Kidney (tissue), 14 donors: ENCODE measurements around the gene C11orf68. TPM values are rescaled to one million over a fixed set of nuclear protein-coding genes. Genes with fewer than 3 reads are reported as not detected.

Experiments
- DNase-seq, 5 donors: peaks; one replicate each; pipeline ENCODE4 v3.0.0-alpha.2; 2013 to 2020
- FAIRE-seq: peaks from 2 replicates; lab custom pipeline; 2012; peaks lifted over from hg19 to GRCh38; lab: Jason Lieb, UNC
- H3K27ac ChIP-seq, 2 donors: one replicate each; pipeline ENCODE4 v1.7.0; 2013; ENCODE audit warnings: low read depth in 2 of 2, low read length in 2 of 2, inconsistent platforms in 1 of 2
- H3K27me3 ChIP-seq: one replicate; pipeline ENCODE4 v1.7.1; 2013; ENCODE audit warnings: low read length, inconsistent platforms; ENCODE audit not compliant: control insufficient read depth, insufficient read depth
- H3K36me3 ChIP-seq, 3 donors: one replicate each; pipeline versions ENCODE4 v1.7.0 to v1.7.1; 2013; ENCODE audit warnings: low read length in 3 of 3, control low read depth in 1 of 3, inconsistent platforms in 1 of 3; ENCODE audit not compliant: insufficient read depth in 3 of 3, control insufficient read depth in 2 of 3
- H3K4me1 ChIP-seq, 3 donors: one replicate each; pipeline versions ENCODE4 v1.7.0 to v1.7.1; 2013; ENCODE audit warnings: low read length in 3 of 3, inconsistent platforms in 1 of 3, low read depth in 1 of 3; ENCODE audit not compliant: control insufficient read depth in 2 of 3, insufficient read depth in 2 of 3
- H3K4me3 ChIP-seq, 3 donors: one replicate each; pipeline versions ENCODE4 v1.7.0 to v1.8.1; 2013; ENCODE audit warnings: low read length in 3 of 3, control low read depth in 1 of 3, inconsistent platforms in 1 of 3
- H3K9ac ChIP-seq, 3 donors: one replicate each; pipeline versions ENCODE4 v1.7.0 to v1.7.1; 2013; ENCODE audit warnings: low read length in 3 of 3, control low read depth in 1 of 3, inconsistent platforms in 1 of 3
- H3K9me3 ChIP-seq, 3 donors: one replicate each; pipeline versions ENCODE4 v1.7.0 to v1.7.1; 2013; ENCODE audit warnings: low read length in 3 of 3, control low read depth in 1 of 3, inconsistent platforms in 1 of 3; ENCODE audit not compliant: control insufficient read depth in 2 of 3, insufficient read depth in 1 of 3
- intact Hi-C: fragments of 100-400 bp; cut with DNase I; formaldehyde crosslinking; loops from one replicate; pipeline ENCODE4 v1.11.1; 2022
- polyA plus RNA-seq: library from polyadenylated mRNA; stranded (reverse); fragments of 350-450 nt; fragmentation: Illumina TruSeq; extraction: RNeasy Lipid Tissue Mini Kit (QIAGEN cat#74804); gene quantifications from one replicate; pipeline ENCODE4 v1.2.3, GENCODE V29; 2014; ENCODE audit warnings: low read depth, low replicate concordance; ENCODE audit not compliant: insufficient read depth
- total RNA-seq: library from RNA; stranded (reverse); fragmentation: NEBNext Ultra II Directional; extraction: Animal tissue kit (Norgen Biotek cat#: 25700); gene quantifications from one replicate; pipeline ENCODE4 v1.2.1, GENCODE V29; 2021
- TF ChIP-seq, protein P1 (sequence below): IDR thresholded peaks from 3 replicates; pipeline ENCODE4 v1.5.1; 2012; ENCODE audit warnings: mild to moderate bottlenecking, moderate library complexity, borderline replicate concordance; ENCODE audit not compliant: insufficient read depth; ENCODE audit errors: extremely low read depth
- donor health status: control.
- donor health status: control.
- donor health status: control.
- donor health status: control.
- donor health status: control.
- donor health status: DM: yes; HTN: yes; CAD: no.
- donor health status: Normal renal cell carcinoma (clear cell type).

C11orf68 gene
- total and polyA plus RNA-seq, 2 donors from 2014 or later = 38.0 to 52.0 TPM

DNA sequence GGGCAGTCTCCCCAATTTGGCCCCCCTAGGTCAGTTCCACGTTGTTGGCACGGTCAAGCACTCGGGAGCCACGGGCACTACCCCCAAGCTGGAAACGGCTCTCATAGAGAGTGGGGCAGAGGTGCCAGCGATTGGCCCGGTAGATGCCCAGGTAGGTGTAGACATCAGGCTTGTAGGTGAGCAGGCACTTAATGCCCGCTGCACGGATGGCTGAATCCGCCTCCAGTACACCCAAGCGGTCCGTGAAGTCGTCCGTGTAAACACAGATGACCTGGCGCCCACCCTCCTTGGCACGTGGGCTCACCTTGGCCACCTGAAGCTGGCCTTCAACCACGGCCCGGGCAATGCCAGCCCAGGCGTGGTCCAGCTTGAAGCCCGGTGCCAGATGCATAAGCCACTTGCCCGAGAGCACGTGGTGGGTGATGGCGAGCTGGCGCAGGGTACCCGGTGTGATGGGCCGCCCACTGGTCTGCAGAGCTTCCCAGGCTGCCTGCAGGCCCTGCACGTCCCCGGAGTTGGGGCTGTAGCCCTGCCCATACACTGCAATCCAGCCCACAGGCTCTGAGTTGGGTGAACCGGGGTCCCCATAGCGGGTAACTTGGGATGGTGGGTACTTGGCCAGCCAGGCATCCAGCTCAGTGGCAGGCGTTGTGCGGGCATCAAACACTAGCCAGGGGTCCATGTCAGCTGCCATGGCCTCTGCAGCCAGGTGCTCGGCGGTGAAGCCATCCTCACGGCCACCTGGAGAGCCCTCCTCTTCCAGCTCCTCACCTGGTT lies 1.2 kb downstream of the C11orf68 start:
- Histone ChIP-seq H3K4me1 (peaks cover 0 to 36% (median 21%) of the 10 kb centered on the region in 3 donors), H3K27me3 (no peaks in the 10 kb centered on the region), H3K27ac (no peak overlapping the region), H3K36me3 (peaks cover 0 to under 1% (median under 1%) of the 10 kb centered on the region in 3 donors), H3K9me3 (no peaks in the 10 kb centered on the region), H3K4me3 (peak overlapping the region; percentile 57 to 97 (median 75)), H3K9ac (peak overlapping the region; percentile 26 to 97 (median 46))
- TF ChIP-seq, protein P1, sequence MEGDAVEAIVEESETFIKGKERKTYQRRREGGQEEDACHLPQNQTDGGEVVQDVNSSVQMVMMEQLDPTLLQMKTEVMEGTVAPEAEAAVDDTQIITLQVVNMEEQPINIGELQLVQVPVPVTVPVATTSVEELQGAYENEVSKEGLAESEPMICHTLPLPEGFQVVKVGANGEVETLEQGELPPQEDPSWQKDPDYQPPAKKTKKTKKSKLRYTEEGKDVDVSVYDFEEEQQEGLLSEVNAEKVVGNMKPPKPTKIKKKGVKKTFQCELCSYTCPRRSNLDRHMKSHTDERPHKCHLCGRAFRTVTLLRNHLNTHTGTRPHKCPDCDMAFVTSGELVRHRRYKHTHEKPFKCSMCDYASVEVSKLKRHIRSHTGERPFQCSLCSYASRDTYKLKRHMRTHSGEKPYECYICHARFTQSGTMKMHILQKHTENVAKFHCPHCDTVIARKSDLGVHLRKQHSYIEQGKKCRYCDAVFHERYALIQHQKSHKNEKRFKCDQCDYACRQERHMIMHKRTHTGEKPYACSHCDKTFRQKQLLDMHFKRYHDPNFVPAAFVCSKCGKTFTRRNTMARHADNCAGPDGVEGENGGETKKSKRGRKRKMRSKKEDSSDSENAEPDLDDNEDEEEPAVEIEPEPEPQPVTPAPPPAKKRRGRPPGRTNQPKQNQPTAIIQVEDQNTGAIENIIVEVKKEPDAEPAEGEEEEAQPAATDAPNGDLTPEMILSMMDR = no peak
- peak in 1 of 5 donors; percentile 80 for DNase-seq
- intact Hi-C loops = no loop called here
- FAIRE-seq = no peak

DNA sequence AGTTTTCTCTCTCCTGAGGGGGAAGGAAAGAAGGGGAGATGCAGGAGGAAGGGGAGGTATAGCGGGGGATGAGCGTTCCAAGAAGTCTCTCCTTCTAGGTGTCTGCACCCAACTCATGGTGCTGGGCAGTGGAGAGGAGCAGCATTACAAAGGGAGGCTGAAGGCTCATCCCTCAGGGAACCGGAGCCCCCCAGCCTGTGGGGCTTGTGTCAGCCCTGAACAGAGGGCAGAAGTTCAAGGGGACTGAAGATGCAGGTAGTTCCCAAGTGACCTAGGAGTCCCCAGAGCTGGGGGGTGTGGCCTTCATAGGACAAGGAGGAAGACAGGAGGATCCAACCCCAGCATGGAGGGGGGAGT lies 1.8 kb downstream of the C11orf68 start:
- H3K4me1 ChIP-seq = peaks cover 0 to 38% (median 21%) of the 10 kb centered on the region in 3 donors
- intact Hi-C loops = no loop called here
- H3K9me3 ChIP-seq = no peaks in the 10 kb centered on the region
- no peak for DNase-seq
- H3K27ac ChIP-seq = no peak overlapping the region
- TF ChIP-seq, protein P1 = no peak
- peak overlapping the region in 1 of 3 donors; percentile 97 for H3K4me3 ChIP-seq
- no peaks in the 10 kb centered on the region for H3K27me3 ChIP-seq
- FAIRE-seq = no peak
- no peaks in the 10 kb centered on the region for H3K36me3 ChIP-seq
- peak overlapping the region in 1 of 3 donors; percentile 97 for H3K9ac ChIP-seq

DNA sequence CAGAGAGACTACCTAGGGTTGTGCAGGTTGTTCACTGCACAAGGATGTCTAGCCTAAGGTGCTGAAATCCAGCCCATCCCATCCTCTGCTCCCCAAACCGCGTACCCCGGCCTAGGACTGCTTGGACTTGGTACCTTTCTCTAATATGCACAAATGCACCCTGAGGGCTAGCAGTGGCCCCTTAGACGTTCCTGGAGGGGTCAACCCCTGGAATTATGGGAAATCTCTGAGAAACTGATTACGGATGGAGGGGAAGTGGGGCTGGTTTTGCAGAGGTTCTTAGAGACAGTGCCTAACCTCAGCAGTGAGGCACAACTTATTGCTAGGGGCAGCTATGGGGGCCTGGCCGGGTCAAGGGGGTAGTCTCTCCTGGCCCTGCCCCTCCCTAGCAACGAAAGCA lies 2.5 kb downstream of the C11orf68 start:
- H3K36me3 ChIP-seq = no peaks in the 10 kb centered on the region

More for the DNA sequence above, 2.5 kb downstream of the C11orf68 start:
- Histone ChIP-seq H3K27me3 (no peaks in the 10 kb centered on the region), H3K27ac (no peak overlapping the region), H3K4me1 (peaks cover 0 to 44% (median 21%) of the 10 kb centered on the region in 3 donors), H3K4me3 (no peak overlapping the region), H3K9me3 (no peaks in the 10 kb centered on the region), H3K9ac (no peak overlapping the region)
- DNase-seq (no peak), FAIRE-seq (no peak)
- intact Hi-C loops = no loop called here
- TF ChIP-seq, protein P1 = no peak
